Hippocampal formation (tissue), 2 donors: ENCODE measurements around the gene TMEM151A.
A peak's percentile ranks its signal among the peaks of the same experiment; 100 is the strongest.

Source experiments
- DNase-seq, 2 donors: peaks; one replicate each; lab custom pipeline; 2025; lab: John Stamatoyannopoulos, UW

Gene TMEM151A

GRCh38 chr11:66322732-66323427, 31.2 kb downstream of the TMEM151A start:
- DNase-seq: no peak

- no peak for DNase-seq
Observed at GRCh38 chr11:66323684-66324083, 32.0 kb downstream of the TMEM151A start.

DNA sequence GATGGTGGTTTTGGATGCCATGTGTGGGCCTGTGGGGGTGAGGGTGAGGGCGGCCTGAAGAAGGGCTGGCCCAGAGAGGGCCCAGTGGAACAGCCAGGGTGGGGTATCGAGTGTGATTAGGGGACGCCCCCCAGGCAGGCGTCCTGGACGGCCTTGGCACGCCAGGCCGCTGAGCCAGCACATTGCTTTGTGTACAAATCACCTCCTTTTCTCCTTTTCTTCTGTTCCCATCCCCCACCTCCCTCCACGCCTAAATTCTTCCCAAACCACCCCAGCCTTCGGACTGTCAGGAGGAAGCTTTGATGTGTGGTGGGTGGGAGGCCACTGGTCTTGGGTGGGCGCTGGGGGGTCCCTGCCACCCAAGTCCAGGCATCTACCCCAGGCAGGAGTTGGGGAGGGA, 33.0 kb downstream of the TMEM151A start:
- DNase-seq: no peak

- no peak for DNase-seq
Observed at GRCh38 chr11:66325263-66325671, 33.6 kb downstream of the TMEM151A start.

- no peak for DNase-seq
Observed at GRCh38 chr11:66326261-66327111, 34.8 kb downstream of the TMEM151A start.

GRCh38 chr11:66327171-66328030, 35.7 kb downstream of the TMEM151A start:
- no peak for DNase-seq

DNA sequence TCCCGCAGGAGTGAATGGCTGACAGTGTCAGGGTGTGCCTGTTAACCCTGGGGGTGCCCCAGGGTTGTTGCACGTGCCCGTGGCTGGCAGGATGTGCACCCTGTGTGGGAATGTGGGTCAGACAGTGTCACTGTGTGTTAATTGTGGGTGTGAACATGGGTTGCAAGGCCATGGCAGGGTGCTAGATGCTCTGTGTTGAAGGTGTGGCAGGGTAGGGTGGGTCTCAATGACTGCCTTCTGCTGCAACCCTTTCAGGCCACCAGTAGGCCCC, 36.3 kb downstream of the TMEM151A start:
- DNase-seq: no peak

- DNase-seq: peak; percentile 37 to 69
Observed at GRCh38 chr11:66328302-66329144, 36.8 kb downstream of the TMEM151A start.

- DNase-seq: no peak
Observed at GRCh38 chr11:66329165-66329673, 37.5 kb downstream of the TMEM151A start.

DNA sequence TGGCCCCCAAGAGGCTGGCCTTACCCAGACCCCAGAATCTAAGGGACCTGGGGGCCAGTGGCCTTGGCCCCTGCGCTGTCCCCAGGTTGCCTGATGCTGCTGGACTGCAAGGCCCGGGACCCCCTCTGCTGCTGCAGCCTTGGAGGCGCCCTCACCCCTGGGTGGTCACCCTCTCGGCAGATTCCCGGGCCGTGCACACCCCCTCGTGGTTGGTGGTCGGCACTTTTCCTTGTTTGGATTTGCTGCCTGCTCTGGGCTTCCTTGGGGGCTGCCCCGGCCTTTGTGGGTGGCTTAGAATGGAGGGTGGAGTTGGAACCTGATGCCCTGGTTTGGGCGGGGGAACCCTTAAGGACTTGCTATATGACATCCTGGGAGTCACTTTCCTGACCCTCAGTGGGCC, 39.2 kb downstream of the TMEM151A start:
- no peak for DNase-seq

DNA sequence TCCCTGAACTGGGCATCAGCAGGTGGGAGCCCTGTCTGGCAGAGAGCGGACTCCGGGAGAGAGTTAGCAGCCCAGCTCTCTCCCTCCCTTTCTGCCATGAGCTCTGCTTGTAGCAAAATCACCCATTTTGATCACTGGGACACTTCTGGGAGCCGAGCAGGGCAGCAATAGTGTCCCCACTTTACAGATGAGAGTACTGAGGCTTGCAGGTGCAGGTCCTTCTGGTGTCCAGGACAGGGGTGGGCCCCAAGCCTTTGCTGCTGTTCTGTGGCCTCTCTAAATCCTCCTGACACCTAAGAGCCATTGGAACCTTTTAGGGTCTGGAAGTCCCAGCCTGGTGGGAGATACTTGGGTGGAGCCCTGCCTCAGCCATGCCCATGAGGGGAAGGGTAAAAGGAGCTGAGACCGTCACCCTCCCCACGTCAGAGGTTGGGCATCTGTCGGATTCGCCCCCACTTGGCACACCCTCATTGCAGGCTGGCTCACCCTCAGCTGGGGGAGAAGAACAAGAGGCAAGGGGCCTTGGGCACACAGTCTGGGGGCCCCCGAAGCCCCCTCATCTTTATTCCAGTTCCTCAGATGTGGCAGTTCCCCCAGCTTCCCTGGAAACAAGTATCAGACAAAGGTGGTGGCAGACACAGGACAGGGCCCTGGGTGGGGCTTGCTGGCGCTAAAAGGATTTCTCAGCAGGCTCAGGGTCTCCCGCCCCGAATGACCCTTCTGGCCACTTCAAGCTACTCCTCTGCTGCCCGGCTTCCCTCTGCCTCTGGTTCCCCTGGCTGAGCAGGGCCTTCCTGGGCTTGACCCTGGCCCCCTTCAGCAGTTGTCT, 40.1 kb downstream of the TMEM151A start:
- no peak for DNase-seq

GRCh38 chr11:66332371-66333219, 40.9 kb downstream of the TMEM151A start:
- DNase-seq: no peak

- no peak for DNase-seq
Observed at GRCh38 chr11:66333220-66333877, 41.7 kb downstream of the TMEM151A start.

GRCh38 chr11:66333896-66334604, 42.4 kb downstream of the TMEM151A start:
- DNase-seq: no peak

DNA sequence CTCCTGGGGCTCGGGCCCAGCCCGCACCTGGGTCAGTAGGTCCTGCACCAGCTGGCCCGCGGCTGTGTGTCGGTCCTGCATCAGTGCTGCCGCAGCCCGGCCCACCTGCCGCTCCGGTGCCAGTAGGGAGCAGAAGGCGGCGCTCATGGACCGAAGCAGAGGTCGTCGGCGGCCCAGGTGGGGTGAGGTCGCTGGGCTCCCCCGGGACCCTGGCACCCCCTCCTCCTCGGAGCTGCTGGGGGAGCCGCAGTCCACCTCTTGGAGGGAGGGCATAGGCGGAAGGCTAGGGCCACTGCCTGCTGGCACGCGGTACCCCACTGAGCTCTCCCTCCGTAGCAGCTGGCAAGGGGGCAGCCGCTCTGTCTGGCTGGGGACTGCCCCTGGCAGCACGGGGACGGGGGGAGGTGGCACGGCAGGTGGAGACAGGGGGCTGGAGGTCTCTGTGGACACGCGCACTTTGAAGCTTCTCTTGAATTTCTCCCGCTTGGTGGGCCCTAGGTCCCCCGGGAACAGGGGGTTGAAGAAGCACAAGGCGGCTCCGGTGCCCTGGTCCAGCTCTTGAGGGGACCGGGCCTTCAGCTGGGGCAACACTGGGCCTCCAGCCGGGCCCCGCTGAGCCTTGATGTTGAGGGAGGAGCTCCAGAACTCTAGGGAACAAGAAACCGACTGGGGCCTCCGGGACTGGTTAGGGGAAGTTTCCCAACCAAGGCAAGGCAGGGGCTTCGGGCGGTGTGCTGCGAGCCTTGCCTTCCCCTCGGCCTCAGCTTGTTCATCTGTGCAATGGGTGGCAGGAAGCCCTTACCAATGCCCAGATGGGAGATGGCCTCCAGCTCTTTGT, 43.1 kb downstream of the TMEM151A start:
- DNase-seq: no peak

GRCh38 chr11:66335531-66336233, 44.0 kb downstream of the TMEM151A start:
- DNase-seq: no peak
